HepG2 (cell line): ENCODE data around the gene FUOM. TPM values are rescaled to one million over a fixed set of nuclear protein-coding genes. Genes with fewer than 3 reads are reported as not detected.

ENCODE experiments used
- ARNT2 ChIP-seq: sonication (generic); formaldehyde crosslinking; IDR thresholded peaks from 2 replicates; pipeline ENCODE4 v1.8.0; 2022; ENCODE audit warnings: mild to moderate bottlenecking, low read depth, missing genetic modification reagents, moderate library complexity
- EHMT2 ChIP-seq: fragments of 200-600 bp; sonication (generic); IDR thresholded peaks from 2 replicates; pipeline ENCODE4 v1.7.0; 2017; ENCODE audit warnings: antibody characterized with exemption, low read depth, low read length, borderline replicate concordance
- ELF3 ChIP-seq: IDR thresholded peaks from 2 replicates; pipeline ENCODE4 v1.6.1; 2016; ENCODE audit warnings: missing genetic modification reagents, missing compliant biosample characterization
- ERF ChIP-seq: IDR thresholded peaks from 2 replicates; pipeline ENCODE4 v1.6.1; 2018; ENCODE audit warnings: missing biosample characterization, missing genetic modification reagents
- KLF13 ChIP-seq: sonication (generic); formaldehyde crosslinking; IDR thresholded peaks from 2 replicates; pipeline ENCODE4 v1.4.0; 2020; ENCODE audit warnings: mild to moderate bottlenecking, missing genetic modification reagents
- LCORL ChIP-seq, 2 experiments: fragments of 450-650 bp in 1 of 2; sonication (generic) in 1 of 2; formaldehyde crosslinking in 1 of 2; IDR thresholded peaks; 2 replicates each; pipeline versions ENCODE4 v1.5.0 to v1.6.1; 2017 to 2020; ENCODE audit warnings: antibody characterized with exemption in 1 of 2, missing genetic modification reagents in 1 of 2
- MLLT10 ChIP-seq: sonication (generic); formaldehyde crosslinking; IDR thresholded peaks from 2 replicates; pipeline ENCODE4 v1.4.0; 2020; ENCODE audit warnings: missing genetic modification reagents
- NCOA1 ChIP-seq: sonication (generic); formaldehyde crosslinking; IDR thresholded peaks from 2 replicates; pipeline ENCODE4 v1.9.0; 2021; ENCODE audit warnings: missing genetic modification reagents
- NCOA2 ChIP-seq: sonication (generic); formaldehyde crosslinking; IDR thresholded peaks from 2 replicates; pipeline ENCODE4 v1.8.0; 2022; ENCODE audit warnings: inconsistent platforms
- NR1H2 ChIP-seq: sonication (generic); formaldehyde crosslinking; IDR thresholded peaks from 2 replicates; pipeline ENCODE4 v1.8.1; 2022; ENCODE audit warnings: low read depth, missing genetic modification reagents, borderline replicate concordance
- SALL2 ChIP-seq: sonication (generic); formaldehyde crosslinking; IDR thresholded peaks from 2 replicates; pipeline ENCODE4 v1.8.1; 2023; ENCODE audit warnings: mild to moderate bottlenecking, missing genetic modification reagents, inconsistent platforms
- SRSF9 ChIP-seq: fragments of 200-400 bp; formaldehyde crosslinking; IDR thresholded peaks from 2 replicates; pipeline ENCODE4 v1.6.1; 2018; ENCODE audit warnings: borderline replicate concordance, mild to moderate bottlenecking, low read depth, low read length; ENCODE audit not compliant: insufficient read depth, poor library complexity, severe bottlenecking
- ZBTB21 ChIP-seq: sonication (generic); formaldehyde crosslinking; IDR thresholded peaks from 2 replicates; pipeline ENCODE4 v1.4.0; 2020; ENCODE audit warnings: missing genetic modification reagents
- ZNF326 ChIP-seq: sonication (generic); formaldehyde crosslinking; IDR thresholded peaks from 2 replicates; pipeline ENCODE4 v1.4.0; 2020; ENCODE audit warnings: missing genetic modification reagents, borderline replicate concordance
- ZNF331 ChIP-seq: sonication (generic); formaldehyde crosslinking; IDR thresholded peaks from 2 replicates; pipeline ENCODE4 v1.4.0; 2020; ENCODE audit warnings: missing genetic modification reagents
- ZNF333 ChIP-seq: sonication (generic); formaldehyde crosslinking; IDR thresholded peaks from 2 replicates; pipeline ENCODE4 v1.4.0; 2020; ENCODE audit warnings: mild to moderate bottlenecking, missing genetic modification reagents, borderline replicate concordance
- ZNF572 ChIP-seq: sonication (generic); formaldehyde crosslinking; IDR thresholded peaks from 2 replicates; pipeline ENCODE4 v1.5.1; 2020; ENCODE audit warnings: mild to moderate bottlenecking, missing genetic modification reagents
- polyA plus RNA-seq, 8 experiments: library from polyadenylated mRNA; depleted of rRNA in 3 of 8; stranded (reverse) in 7 of 8; unstranded in 1 of 8; fragments of >200 nt; fragmentation: Illumina TruSeq in 4 of 8; extraction: Trizol in 4 of 8; gene quantifications; 2 replicates each; pipeline versions ENCODE4 v1.2.1 to v1.2.3, GENCODE V29; 2011 to 2016; ENCODE audit warnings: low read depth in 4 of 8, missing spikeins in 1 of 8, mixed read lengths in 1 of 8; ENCODE audit not compliant: insufficient read depth in 1 of 8
- total RNA-seq, 5 experiments: library from RNA; depleted of rRNA; stranded (reverse); fragments of >200 nt; fragmentation: Illumina TruSeq; extraction: Trizol; gene quantifications; 2 replicates each; pipeline ENCODE4 v1.2.3, GENCODE V29; 2016; ENCODE audit warnings: low read depth in 1 of 5
- TF ChIP-seq, protein P1 (sequence below): sonication (generic); formaldehyde crosslinking; IDR thresholded peaks from 2 replicates; pipeline ENCODE4 v1.4.0; 2020; ENCODE audit warnings: missing genetic modification reagents
- TF ChIP-seq, protein P2 (sequence below): sonication (generic); formaldehyde crosslinking; IDR thresholded peaks from 2 replicates; pipeline ENCODE4 v1.4.0; 2020; ENCODE audit warnings: mild to moderate bottlenecking, missing genetic modification reagents

FUOM gene
- total and polyA plus RNA-seq, 2 of the 13 experiments (the other 11 are each of a cell fraction or from before 2014, with no cell fraction given): 27.5 to 60.4 TPM

DNA sequence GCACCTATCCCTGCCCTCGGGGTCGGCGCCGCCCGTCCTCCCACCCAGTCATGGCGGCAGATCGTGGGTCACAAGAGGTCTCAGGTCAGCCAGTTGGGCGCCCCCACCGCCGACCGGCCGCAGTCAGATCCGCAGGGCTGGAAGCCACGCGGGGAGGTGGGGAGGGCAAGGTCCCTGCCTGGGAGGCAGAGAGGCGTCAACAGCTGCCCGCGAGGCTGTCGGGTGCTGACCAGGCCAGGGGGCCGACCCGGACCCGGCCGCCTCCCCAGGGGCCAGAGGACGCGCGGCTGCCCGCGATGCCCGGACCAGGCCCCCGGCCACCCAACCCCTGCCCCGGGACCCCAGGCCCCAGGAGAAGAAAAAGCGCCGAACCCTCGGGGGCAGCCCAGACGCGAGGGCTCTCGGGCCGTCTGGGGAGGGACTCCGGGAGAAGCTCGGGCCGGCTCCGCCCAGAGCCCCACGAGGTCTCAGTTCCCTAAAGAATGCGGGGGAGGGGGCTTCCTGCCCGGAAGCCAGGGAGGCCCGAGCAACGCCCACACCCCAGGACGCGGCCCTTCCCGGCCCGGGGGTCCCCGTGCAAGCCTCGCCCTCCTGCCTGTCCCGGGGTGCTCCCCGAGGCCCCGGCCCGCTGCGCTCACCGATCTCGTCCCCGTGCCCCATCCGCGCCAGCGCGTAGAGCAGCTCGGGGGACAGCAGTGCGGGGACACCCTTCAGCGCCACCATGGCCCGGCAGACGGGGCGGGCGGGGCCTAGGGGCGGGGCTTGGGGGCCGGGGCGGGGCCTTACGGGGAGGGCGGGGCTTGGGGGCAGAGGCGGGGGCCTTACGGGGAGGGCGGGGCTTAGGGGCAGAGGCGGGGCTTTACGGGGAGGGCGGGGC lies at the start of gene FUOM (continued):
- TF ChIP-seq, protein P1, sequence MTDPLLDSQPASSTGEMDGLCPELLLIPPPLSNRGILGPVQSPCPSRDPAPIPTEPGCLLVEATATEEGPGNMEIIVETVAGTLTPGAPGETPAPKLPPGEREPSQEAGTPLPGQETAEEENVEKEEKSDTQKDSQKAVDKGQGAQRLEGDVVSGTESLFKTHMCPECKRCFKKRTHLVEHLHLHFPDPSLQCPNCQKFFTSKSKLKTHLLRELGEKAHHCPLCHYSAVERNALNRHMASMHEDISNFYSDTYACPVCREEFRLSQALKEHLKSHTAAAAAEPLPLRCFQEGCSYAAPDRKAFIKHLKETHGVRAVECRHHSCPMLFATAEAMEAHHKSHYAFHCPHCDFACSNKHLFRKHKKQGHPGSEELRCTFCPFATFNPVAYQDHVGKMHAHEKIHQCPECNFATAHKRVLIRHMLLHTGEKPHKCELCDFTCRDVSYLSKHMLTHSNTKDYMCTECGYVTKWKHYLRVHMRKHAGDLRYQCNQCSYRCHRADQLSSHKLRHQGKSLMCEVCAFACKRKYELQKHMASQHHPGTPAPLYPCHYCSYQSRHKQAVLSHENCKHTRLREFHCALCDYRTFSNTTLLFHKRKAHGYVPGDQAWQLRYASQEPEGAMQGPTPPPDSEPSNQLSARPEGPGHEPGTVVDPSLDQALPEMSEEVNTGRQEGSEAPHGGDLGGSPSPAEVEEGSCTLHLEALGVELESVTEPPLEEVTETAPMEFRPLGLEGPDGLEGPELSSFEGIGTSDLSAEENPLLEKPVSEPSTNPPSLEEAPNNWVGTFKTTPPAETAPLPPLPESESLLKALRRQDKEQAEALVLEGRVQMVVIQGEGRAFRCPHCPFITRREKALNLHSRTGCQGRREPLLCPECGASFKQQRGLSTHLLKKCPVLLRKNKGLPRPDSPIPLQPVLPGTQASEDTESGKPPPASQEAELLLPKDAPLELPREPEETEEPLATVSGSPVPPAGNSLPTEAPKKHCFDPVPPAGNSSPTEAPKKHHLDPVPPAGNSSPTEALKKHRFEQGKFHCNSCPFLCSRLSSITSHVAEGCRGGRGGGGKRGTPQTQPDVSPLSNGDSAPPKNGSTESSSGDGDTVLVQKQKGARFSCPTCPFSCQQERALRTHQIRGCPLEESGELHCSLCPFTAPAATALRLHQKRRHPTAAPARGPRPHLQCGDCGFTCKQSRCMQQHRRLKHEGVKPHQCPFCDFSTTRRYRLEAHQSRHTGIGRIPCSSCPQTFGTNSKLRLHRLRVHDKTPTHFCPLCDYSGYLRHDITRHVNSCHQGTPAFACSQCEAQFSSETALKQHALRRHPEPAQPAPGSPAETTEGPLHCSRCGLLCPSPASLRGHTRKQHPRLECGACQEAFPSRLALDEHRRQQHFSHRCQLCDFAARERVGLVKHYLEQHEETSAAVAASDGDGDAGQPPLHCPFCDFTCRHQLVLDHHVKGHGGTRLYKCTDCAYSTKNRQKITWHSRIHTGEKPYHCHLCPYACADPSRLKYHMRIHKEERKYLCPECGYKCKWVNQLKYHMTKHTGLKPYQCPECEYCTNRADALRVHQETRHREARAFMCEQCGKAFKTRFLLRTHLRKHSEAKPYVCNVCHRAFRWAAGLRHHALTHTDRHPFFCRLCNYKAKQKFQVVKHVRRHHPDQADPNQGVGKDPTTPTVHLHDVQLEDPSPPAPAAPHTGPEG (CRISPR knock-in tag): no peak
- TF ChIP-seq MLLT10 (CRISPR knock-in tag) (no peak), NCOA2 (CRISPR knock-in tag) (no peak), LCORL (IDR thresholded peaks at IDR 0.05) (no peak), LCORL (CRISPR knock-in tag; IDR thresholded peaks at IDR 0.05) (no peak), KLF13 (CRISPR knock-in tag) (no peak), NCOA1 (CRISPR knock-in tag) (no peak), ZNF331 (CRISPR knock-in tag) (no peak; the same call in 1 of the 2 replicates), ZNF572 (CRISPR knock-in tag) (no peak), ZBTB21 (CRISPR knock-in tag) (no peak), ZNF326 (CRISPR knock-in tag) (no peak), SRSF9 (no peak), ARNT2 (CRISPR knock-in tag) (peak; percentile 61; the same call in 1 of the 2 replicates), ELF3 (CRISPR knock-in tag) (0 out of 2 replicates have a peak, but pooled peaks have one; percentile 15), EHMT2 (no peak), NR1H2 (CRISPR knock-in tag) (no peak), ZNF333 (CRISPR knock-in tag) (no peak), ERF (CRISPR knock-in tag) (no peak), SALL2 (no peak)
- TF ChIP-seq, protein P2, sequence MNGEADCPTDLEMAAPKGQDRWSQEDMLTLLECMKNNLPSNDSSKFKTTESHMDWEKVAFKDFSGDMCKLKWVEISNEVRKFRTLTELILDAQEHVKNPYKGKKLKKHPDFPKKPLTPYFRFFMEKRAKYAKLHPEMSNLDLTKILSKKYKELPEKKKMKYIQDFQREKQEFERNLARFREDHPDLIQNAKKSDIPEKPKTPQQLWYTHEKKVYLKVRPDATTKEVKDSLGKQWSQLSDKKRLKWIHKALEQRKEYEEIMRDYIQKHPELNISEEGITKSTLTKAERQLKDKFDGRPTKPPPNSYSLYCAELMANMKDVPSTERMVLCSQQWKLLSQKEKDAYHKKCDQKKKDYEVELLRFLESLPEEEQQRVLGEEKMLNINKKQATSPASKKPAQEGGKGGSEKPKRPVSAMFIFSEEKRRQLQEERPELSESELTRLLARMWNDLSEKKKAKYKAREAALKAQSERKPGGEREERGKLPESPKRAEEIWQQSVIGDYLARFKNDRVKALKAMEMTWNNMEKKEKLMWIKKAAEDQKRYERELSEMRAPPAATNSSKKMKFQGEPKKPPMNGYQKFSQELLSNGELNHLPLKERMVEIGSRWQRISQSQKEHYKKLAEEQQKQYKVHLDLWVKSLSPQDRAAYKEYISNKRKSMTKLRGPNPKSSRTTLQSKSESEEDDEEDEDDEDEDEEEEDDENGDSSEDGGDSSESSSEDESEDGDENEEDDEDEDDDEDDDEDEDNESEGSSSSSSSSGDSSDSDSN (CRISPR knock-in tag): peak; percentile 88
